ENCODE measurements around the gene SNRK.

The SNRK gene

DNA sequence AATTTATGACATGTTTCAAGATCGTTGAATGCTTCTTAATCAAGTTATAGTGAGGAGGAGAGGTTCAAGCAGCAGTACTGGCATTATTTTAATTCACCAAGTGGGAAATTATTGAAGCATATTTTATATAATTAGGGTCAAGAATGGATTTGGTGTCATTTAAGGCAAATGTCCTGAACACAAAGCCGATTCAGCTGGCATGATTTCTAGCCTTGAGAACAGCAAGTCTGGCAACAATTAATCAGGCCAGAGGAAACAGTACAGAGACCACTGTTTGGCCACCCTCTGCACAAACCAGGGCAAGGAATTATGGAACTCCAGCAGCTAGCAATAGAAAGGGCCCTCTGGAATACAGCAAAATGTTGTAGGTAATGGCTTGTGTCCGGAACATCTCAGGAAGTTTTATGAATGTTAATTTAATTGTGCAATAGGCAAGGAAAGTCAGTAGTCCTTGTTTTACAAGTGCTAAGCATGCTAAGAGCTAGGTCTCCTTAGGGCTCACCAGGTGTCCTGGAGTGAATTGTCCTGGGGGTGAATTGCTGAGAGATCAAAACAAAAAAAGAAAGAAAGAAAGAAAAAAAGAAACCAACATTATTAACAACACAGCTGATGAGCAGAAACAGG, 38.7 kb upstream of the SNRK start:
- Histone ChIP-seq H3K79me2 (ENCODE audit: insufficient read depth, low read length) (no peaks in the 10 kb centered on the region), H3K9me2 (replicated peaks; ENCODE audit: low read depth, low read length) (no peaks in the 10 kb centered on the region), H3K9ac (ENCODE audit: low read depth, low read length, poor library complexity, severe bottlenecking) (no peak overlapping the region), H3F3A (ENCODE audit: low read depth) (no peaks in the 10 kb centered on the region), H3K27me3 (ENCODE audit: insufficient read depth, low read length, poor library complexity, severe bottlenecking) (no peaks in the 10 kb centered on the region), H3K4me1 (ENCODE audit: insufficient read depth, low read length, poor library complexity, severe bottlenecking) (peaks cover 16% of the 10 kb centered on the region), H3K4me2 (ENCODE audit: low read depth, low read length, poor library complexity, severe bottlenecking) (no peak overlapping the region), H4K20me1 (ENCODE audit: insufficient read depth, low read length, poor library complexity, severe bottlenecking) (no peaks in the 10 kb centered on the region), H2AFZ (ENCODE audit: low read length) (no peak overlapping the region), H3K9me3 (ENCODE audit: insufficient read depth, low read depth, low read length) (peaks cover under 1% of the 10 kb centered on the region; the same call in 1 of the 2 replicates), H3K4me3 (ENCODE audit: low read length, poor library complexity, severe bottlenecking) (no peak overlapping the region), H3K36me3 (ENCODE audit: insufficient read depth, low read length) (no peaks in the 10 kb centered on the region)
- no peak for TF ChIP-seq CTCF (conservative IDR thresholded peaks at IDR 0.05; ENCODE audit: low read length)
- TF ChIP-seq EZH2phosphoT487 (IDR thresholded peaks at IDR 0.05; ENCODE audit: borderline replicate concordance) = no peak

- no peak overlapping the region for H3K4me2 ChIP-seq (ENCODE audit: low read depth, low read length, poor library complexity, severe bottlenecking)
- H3K9me3 ChIP-seq (ENCODE audit: insufficient read depth, low read depth, low read length) = no peaks in the 10 kb centered on the region
- no peaks in the 10 kb centered on the region for H3K9me2 ChIP-seq (replicated peaks; ENCODE audit: low read depth, low read length)
- no peaks in the 10 kb centered on the region for H3K79me2 ChIP-seq (ENCODE audit: insufficient read depth, low read length)
- no peak overlapping the region for H3K9ac ChIP-seq (ENCODE audit: low read depth, low read length, poor library complexity, severe bottlenecking)
- H3K4me3 ChIP-seq (ENCODE audit: low read length, poor library complexity, severe bottlenecking) = no peak overlapping the region
- H2AFZ ChIP-seq (ENCODE audit: low read length) = no peak overlapping the region
- H3K27me3 ChIP-seq (ENCODE audit: insufficient read depth, low read length, poor library complexity, severe bottlenecking) = no peaks in the 10 kb centered on the region
- TF ChIP-seq EZH2phosphoT487 (IDR thresholded peaks at IDR 0.05; ENCODE audit: borderline replicate concordance) (no peak), CTCF (conservative IDR thresholded peaks at IDR 0.05; ENCODE audit: low read length) (no peak)
- H3K36me3 ChIP-seq (ENCODE audit: insufficient read depth, low read length) = no peaks in the 10 kb centered on the region
- no peaks in the 10 kb centered on the region for H4K20me1 ChIP-seq (ENCODE audit: insufficient read depth, low read length, poor library complexity, severe bottlenecking)
- H3K4me1 ChIP-seq (ENCODE audit: insufficient read depth, low read length, poor library complexity, severe bottlenecking) = peaks cover 16% of the 10 kb centered on the region
- H3F3A ChIP-seq (ENCODE audit: low read depth) = no peaks in the 10 kb centered on the region
These were observed 38.2 kb upstream of the SNRK start for GRCh38 chr3:43248185-43248583.

DNA sequence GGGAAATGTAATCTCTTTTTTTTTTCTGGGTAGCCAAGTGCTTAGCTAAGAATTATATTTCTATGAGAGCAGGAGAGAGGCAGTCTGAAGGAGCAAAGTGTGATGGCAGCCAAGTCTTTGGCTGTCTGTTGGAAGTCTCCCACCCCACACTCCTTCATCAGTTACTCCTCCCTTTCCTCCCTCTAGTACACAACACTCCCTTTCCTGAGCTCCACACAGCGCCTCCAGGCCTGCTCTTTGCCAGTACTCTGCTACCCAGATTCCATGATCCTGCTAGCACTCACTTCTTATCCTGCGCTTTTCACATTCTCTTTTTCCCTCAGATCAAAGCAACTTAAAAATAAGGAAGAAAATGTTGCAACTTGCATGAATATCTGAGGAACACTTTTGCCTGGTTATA, 37.4 kb upstream of the SNRK start:
- H3K79me2 ChIP-seq (ENCODE audit: insufficient read depth, low read length) = no peaks in the 10 kb centered on the region
- H3F3A ChIP-seq (ENCODE audit: low read depth) = no peaks in the 10 kb centered on the region
- no peaks in the 10 kb centered on the region for H3K36me3 ChIP-seq (ENCODE audit: insufficient read depth, low read length)
- H2AFZ ChIP-seq (ENCODE audit: low read length) = no peak overlapping the region
- H3K4me1 ChIP-seq (ENCODE audit: insufficient read depth, low read length, poor library complexity, severe bottlenecking) = peaks cover 8% of the 10 kb centered on the region
- no peak overlapping the region for H3K4me3 ChIP-seq (ENCODE audit: low read length, poor library complexity, severe bottlenecking)
- H3K27me3 ChIP-seq (ENCODE audit: insufficient read depth, low read length, poor library complexity, severe bottlenecking) = no peaks in the 10 kb centered on the region
- TF ChIP-seq EZH2phosphoT487 (IDR thresholded peaks at IDR 0.05; ENCODE audit: borderline replicate concordance) = no peak
- no peak for TF ChIP-seq CTCF (conservative IDR thresholded peaks at IDR 0.05; ENCODE audit: low read length)
- no peak overlapping the region for H3K4me2 ChIP-seq (ENCODE audit: low read depth, low read length, poor library complexity, severe bottlenecking)
- no peaks in the 10 kb centered on the region for H3K9me2 ChIP-seq (replicated peaks; ENCODE audit: low read depth, low read length)
- no peaks in the 10 kb centered on the region for H3K9me3 ChIP-seq (ENCODE audit: insufficient read depth, low read depth, low read length)
- H3K9ac ChIP-seq (ENCODE audit: low read depth, low read length, poor library complexity, severe bottlenecking) = no peak overlapping the region
- H4K20me1 ChIP-seq (ENCODE audit: insufficient read depth, low read length, poor library complexity, severe bottlenecking) = no peaks in the 10 kb centered on the region
